H9 (cell line): ENCODE results near the gene TPT1. TPM values are rescaled to one million over a fixed set of nuclear protein-coding genes. Genes with fewer than 3 reads are reported as not detected.

Experiments used
- DNase-seq: peaks from one replicate; pipeline ENCODE4 v3.0.0-alpha.2; 2017
- H2AFZ ChIP-seq: one replicate; pipeline ENCODE4 v1.6.1; 2013; ENCODE audit warnings: mild to moderate bottlenecking, low read length, control low read depth, moderate library complexity
- H2AK5ac ChIP-seq: 2 replicates; pipeline ENCODE4 v1.6.1; 2013; ENCODE audit warnings: low read length, control low read depth, mixed read lengths; ENCODE audit not compliant: insufficient read length
- H2BK120ac ChIP-seq: one replicate; pipeline ENCODE4 v1.6.1; 2013; ENCODE audit warnings: low read depth, mild to moderate bottlenecking, low read length, control low read depth, inconsistent platforms; ENCODE audit not compliant: poor library complexity, severe bottlenecking
- H2BK12ac ChIP-seq: 2 replicates; pipeline ENCODE4 v1.6.1; 2013; ENCODE audit warnings: low read length, control low read depth, mixed read lengths, low read depth; ENCODE audit not compliant: insufficient read length
- H2BK15ac ChIP-seq: 2 replicates; pipeline ENCODE4 v1.6.1; 2013; ENCODE audit warnings: low read depth, low read length, control low read depth
- H2BK20ac ChIP-seq: one replicate; pipeline ENCODE4 v1.6.1; 2013; ENCODE audit warnings: low read depth, mild to moderate bottlenecking, low read length, control low read depth, inconsistent platforms; ENCODE audit not compliant: poor library complexity, severe bottlenecking
- H2BK5ac ChIP-seq: 2 replicates; pipeline ENCODE4 v1.6.1; 2013; ENCODE audit warnings: low read length, control low read depth, mixed read lengths; ENCODE audit not compliant: insufficient read length
- H3K14ac ChIP-seq: 2 replicates; pipeline ENCODE4 v1.6.1; 2013; ENCODE audit warnings: low read length, control low read depth; ENCODE audit not compliant: insufficient read depth
- H3K18ac ChIP-seq: 2 replicates; pipeline ENCODE4 v1.6.1; 2013; ENCODE audit warnings: low read depth, mild to moderate bottlenecking, mixed read lengths, low read length, control low read depth; ENCODE audit not compliant: insufficient read length
- H3K23ac ChIP-seq: 2 replicates; pipeline ENCODE4 v1.6.1; 2013; ENCODE audit warnings: low read length, control low read depth, mixed read lengths, low read depth; ENCODE audit not compliant: insufficient read length
- H3K23me2 ChIP-seq: 2 replicates; pipeline ENCODE4 v1.6.1; 2013; ENCODE audit warnings: low read depth, mild to moderate bottlenecking, mixed read lengths, low read length, control low read depth; ENCODE audit not compliant: insufficient read length, poor library complexity, severe bottlenecking
- H3K27ac ChIP-seq: 2 replicates; pipeline ENCODE4 v1.5.1; 2013; ENCODE audit warnings: low read length, control low read depth, mixed read lengths, low read depth; ENCODE audit not compliant: insufficient read length
- H3K27me3 ChIP-seq: 2 replicates; pipeline ENCODE4 v1.6.1; 2013; ENCODE audit warnings: low read length, control low read depth, inconsistent platforms; ENCODE audit not compliant: insufficient read depth
- H3K4ac ChIP-seq: 2 replicates; pipeline ENCODE4 v1.6.1; 2013; ENCODE audit warnings: low read depth, mild to moderate bottlenecking, control low read depth, inconsistent platforms, low read length, moderate library complexity
- H3K4me1 ChIP-seq: 2 replicates; pipeline ENCODE4 v1.6.1; 2013; ENCODE audit warnings: low read length, control low read depth, inconsistent platforms; ENCODE audit not compliant: insufficient read depth
- H3K4me2 ChIP-seq: 2 replicates; pipeline ENCODE4 v1.6.1; 2013; ENCODE audit warnings: low read length, control low read depth, mixed read lengths; ENCODE audit not compliant: insufficient read length, insufficient read depth
- H3K56ac ChIP-seq: 2 replicates; pipeline ENCODE4 v1.6.1; 2013; ENCODE audit warnings: low read depth, mild to moderate bottlenecking, mixed read lengths, low read length, control low read depth; ENCODE audit not compliant: insufficient read length
- H3K79me1 ChIP-seq: 2 replicates; pipeline ENCODE4 v1.6.1; 2013; ENCODE audit warnings: low read depth, mild to moderate bottlenecking, moderate library complexity, low read length, control low read depth, inconsistent platforms; ENCODE audit not compliant: insufficient read depth, poor library complexity, severe bottlenecking
- H3K79me2 ChIP-seq: 2 replicates; pipeline ENCODE4 v1.6.1; 2013; ENCODE audit warnings: low read length, control low read depth, inconsistent platforms; ENCODE audit not compliant: insufficient read depth
- H3K9ac ChIP-seq: 2 replicates; pipeline ENCODE4 v1.6.1; 2013; ENCODE audit warnings: low read length, control low read depth, mixed read lengths; ENCODE audit not compliant: insufficient read length; ENCODE audit errors: extremely low read depth
- H3K9me3 ChIP-seq: one replicate; pipeline ENCODE4 v1.6.1; 2013; ENCODE audit warnings: low read depth, low read length, inconsistent platforms; ENCODE audit not compliant: control insufficient read depth
- H3T11ph ChIP-seq: one replicate; pipeline ENCODE4 v1.6.1; 2013; ENCODE audit warnings: mild to moderate bottlenecking, low read length, control low read depth, inconsistent platforms
- H4K20me1 ChIP-seq: one replicate; pipeline ENCODE4 v1.6.1; 2013; ENCODE audit not compliant: control insufficient read depth, insufficient read length, insufficient read depth
- H4K5ac ChIP-seq: 2 replicates; pipeline ENCODE4 v1.6.1; 2013; ENCODE audit warnings: low read depth, mild to moderate bottlenecking, mixed read lengths, low read length, control low read depth; ENCODE audit not compliant: insufficient read length
- H4K8ac ChIP-seq: replicated peaks from 2 replicates; pipeline ENCODE4 v1.6.1; 2013; ENCODE audit warnings: low read length, control low read depth, mixed read lengths, low read depth; ENCODE audit not compliant: insufficient read length
- H4K91ac ChIP-seq: 2 replicates; pipeline ENCODE4 v1.6.1; 2013; ENCODE audit warnings: low read depth, mild to moderate bottlenecking, moderate library complexity, mixed read lengths, low read length, control low read depth; ENCODE audit not compliant: insufficient read length
- H3K27ac Mint-ChIP-seq, 3 experiments: 2 replicates in 2 of 3; 3 replicates in 1 of 3; pipeline ENCODE4 v1.8.0; 2020 to 2021; ENCODE audit warnings: mixed read lengths in 3 of 3, mild to moderate bottlenecking in 1 of 3, moderate library complexity in 1 of 3
- H3K27me3 Mint-ChIP-seq: 2 replicates; pipeline ENCODE4 v1.8.0; 2021; ENCODE audit warnings: low read depth, mild to moderate bottlenecking, moderate library complexity, mixed read lengths
- H3K36me3 Mint-ChIP-seq, 3 experiments: 2 replicates in 2 of 3; 3 replicates in 1 of 3; pipeline ENCODE4 v1.8.0; 2020 to 2021; ENCODE audit warnings: low read depth in 3 of 3, mixed read lengths in 3 of 3; ENCODE audit not compliant: insufficient read depth in 1 of 3
- H3K4me1 Mint-ChIP-seq, 2 experiments: 2 replicates each; pipeline ENCODE4 v1.8.0; 2020; ENCODE audit warnings: mixed read lengths in 2 of 2
- H3K4me3 Mint-ChIP-seq, 2 experiments: 2 replicates in 1 of 2; 3 replicates in 1 of 2; pipeline ENCODE4 v1.8.0; 2020 to 2021; ENCODE audit warnings: mild to moderate bottlenecking in 2 of 2, mixed read lengths in 2 of 2, moderate library complexity in 1 of 2
- H3K9me3 Mint-ChIP-seq, 2 experiments: 2 replicates in 1 of 2; 3 replicates in 1 of 2; pipeline ENCODE4 v1.8.0; 2020; ENCODE audit warnings: mild to moderate bottlenecking in 2 of 2, mixed read lengths in 2 of 2, moderate library complexity in 1 of 2
- CTCF ChIP-seq: fragments of 200-600 bp; sonication (generic); conservative IDR thresholded peaks from 3 replicates; pipeline ENCODE4 v1.8.0; 2021; ENCODE audit warnings: antibody characterized with exemption, mild to moderate bottlenecking
- WGBS: extraction: QIAGEN DNeasy Blood & Tissue Kit; methylation state at CpG from one replicate; pipeline ENCODE4 v1.1.7; 2013; ENCODE audit warnings: missing lambda C conversion rate, low lambda C conversion rate, mixed read lengths; ENCODE audit not compliant: insufficient read length; ENCODE audit errors: extremely low coverage; 5-methylcytosine and 5-hydroxymethylcytosine counted together
- total RNA-seq: library from RNA; stranded (reverse); gene quantifications from 2 replicates; pipeline ENCODE4 v1.2.1, GENCODE V29; 2021

The TPT1 gene
- total RNA-seq, 1 experiment from 2014 or later = 2,205 TPM

- Histone ChIP-seq H3K27ac (no peak overlapping the region), H3K4me2 (no peak overlapping the region)
These were observed 27.0 kb upstream of the TPT1 start for GRCh38 chr13:45368005-45368404.

More at GRCh38 chr13:45368005-45368404, 27.0 kb upstream of the TPT1 start:
- no peak overlapping the region for H2BK12ac ChIP-seq
- no peak overlapping the region for H2BK120ac ChIP-seq
- DNase-seq = no peak
- H3K9ac ChIP-seq = no peak overlapping the region
- H3K36me3 Mint-ChIP-seq = peaks cover 9 to 24% (median 11%) of the 10 kb centered on the region in 3 experiments
- no peaks in the 10 kb centered on the region for H3K79me2 ChIP-seq
- no peak overlapping the region for H3K4ac ChIP-seq
- no peak overlapping the region for H3K56ac ChIP-seq
- no peak overlapping the region for H3K14ac ChIP-seq
- no peak overlapping the region for H3K18ac ChIP-seq
- peaks cover 21 to 29% of the 10 kb centered on the region in 2 experiments for H3K4me1 Mint-ChIP-seq
- peaks cover 10 to 11% of the 10 kb centered on the region in 2 experiments; a peak in 4 of 5 replicates for H3K9me3 Mint-ChIP-seq
- H3K79me1 ChIP-seq = no peaks in the 10 kb centered on the region
- no peaks in the 10 kb centered on the region for H3K23me2 ChIP-seq
- no peak overlapping the region for H4K91ac ChIP-seq
- no peak overlapping the region for H4K8ac ChIP-seq
- no peak for TF ChIP-seq CTCF
- H2BK5ac ChIP-seq = no peak overlapping the region
- no peak overlapping the region for H3T11ph ChIP-seq
- no peak overlapping the region for H2BK15ac ChIP-seq
- peak overlapping the region in 1 of 3 experiments; percentile 78; a peak in 3 of 7 replicates for H3K27ac Mint-ChIP-seq
- H4K20me1 ChIP-seq = no peaks in the 10 kb centered on the region
- H2AFZ ChIP-seq = no peak overlapping the region
- H3K23ac ChIP-seq = no peak overlapping the region
- no peak overlapping the region for H4K5ac ChIP-seq
- no peak overlapping the region for H3K4me3 Mint-ChIP-seq
- H3K9me3 ChIP-seq = no peaks in the 10 kb centered on the region
- no peaks in the 10 kb centered on the region for H3K4me1 ChIP-seq
- H2BK20ac ChIP-seq = no peak overlapping the region
- H3K27me3 Mint-ChIP-seq = no peaks in the 10 kb centered on the region
- H3K27me3 ChIP-seq = no peaks in the 10 kb centered on the region
- WGBS = no CpG with 5 or more reads among the region's 4 CpGs
- H2AK5ac ChIP-seq = no peak overlapping the region
